MM.1S (cell line): Measurements from ENCODE around the gene SNTA1.

ENCODE experiments used
- EZH2 ChIP-seq: fragments of 300-600 bp; sonication (generic); optimal IDR thresholded peaks from 2 replicates; pipeline ENCODE3; 2017; ENCODE audit warnings: low read depth, mild to moderate bottlenecking, antibody characterized with exemption, low read length, mixed read lengths
- EZH2phosphoT487 ChIP-seq: fragments of 300-600 bp; sonication (generic); IDR thresholded peaks from 2 replicates; pipeline ENCODE4 v1.6.1; 2018; ENCODE audit warnings: antibody characterized with exemption, low read length
- TF ChIP-seq, protein P1 (sequence below): fragments of 300-600 bp; sonication (generic); IDR thresholded peaks from 2 replicates; pipeline ENCODE4 v1.5.1; 2016; ENCODE audit warnings: antibody characterized with exemption, low read length, mixed read lengths

DNA sequence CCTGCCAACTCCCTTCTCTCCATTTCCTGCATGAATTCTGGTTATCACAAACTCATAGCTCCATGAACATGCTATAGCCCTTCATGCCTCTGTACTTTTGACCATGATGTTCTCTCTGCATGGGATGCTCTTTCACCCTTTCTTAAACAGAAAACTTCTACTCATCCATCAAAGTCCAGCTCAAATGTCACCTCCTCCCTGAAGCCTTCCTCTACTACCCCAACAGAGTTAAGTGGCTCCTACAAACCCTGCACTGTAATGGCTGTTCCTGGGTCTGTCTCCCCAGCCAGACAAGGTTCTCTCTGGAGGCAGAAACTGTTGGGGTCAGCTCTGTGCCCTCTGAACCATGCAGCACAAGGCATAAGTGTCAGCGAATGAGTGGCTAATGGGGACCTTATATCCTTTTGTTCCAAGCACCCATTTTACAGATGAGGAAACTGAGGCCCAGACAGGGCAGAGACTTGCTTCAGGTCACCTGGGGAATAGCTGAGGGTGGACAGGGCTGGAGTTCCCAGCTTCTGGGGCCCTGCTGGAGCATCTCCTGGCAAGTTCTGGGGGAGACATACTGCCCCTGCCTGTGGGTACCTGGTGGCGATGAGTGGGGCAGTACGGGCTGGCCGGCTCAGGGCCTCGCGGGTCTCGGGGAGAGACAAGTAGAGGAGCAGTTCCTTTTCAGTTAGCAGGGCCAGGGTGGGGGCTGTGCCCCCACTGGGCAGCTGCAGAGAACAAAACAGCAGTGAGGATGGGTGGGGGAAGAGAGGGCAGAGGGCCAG is 31.7 kb downstream of the SNTA1 start:
- TF ChIP-seq, protein P1, sequence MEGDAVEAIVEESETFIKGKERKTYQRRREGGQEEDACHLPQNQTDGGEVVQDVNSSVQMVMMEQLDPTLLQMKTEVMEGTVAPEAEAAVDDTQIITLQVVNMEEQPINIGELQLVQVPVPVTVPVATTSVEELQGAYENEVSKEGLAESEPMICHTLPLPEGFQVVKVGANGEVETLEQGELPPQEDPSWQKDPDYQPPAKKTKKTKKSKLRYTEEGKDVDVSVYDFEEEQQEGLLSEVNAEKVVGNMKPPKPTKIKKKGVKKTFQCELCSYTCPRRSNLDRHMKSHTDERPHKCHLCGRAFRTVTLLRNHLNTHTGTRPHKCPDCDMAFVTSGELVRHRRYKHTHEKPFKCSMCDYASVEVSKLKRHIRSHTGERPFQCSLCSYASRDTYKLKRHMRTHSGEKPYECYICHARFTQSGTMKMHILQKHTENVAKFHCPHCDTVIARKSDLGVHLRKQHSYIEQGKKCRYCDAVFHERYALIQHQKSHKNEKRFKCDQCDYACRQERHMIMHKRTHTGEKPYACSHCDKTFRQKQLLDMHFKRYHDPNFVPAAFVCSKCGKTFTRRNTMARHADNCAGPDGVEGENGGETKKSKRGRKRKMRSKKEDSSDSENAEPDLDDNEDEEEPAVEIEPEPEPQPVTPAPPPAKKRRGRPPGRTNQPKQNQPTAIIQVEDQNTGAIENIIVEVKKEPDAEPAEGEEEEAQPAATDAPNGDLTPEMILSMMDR, result no peak
- TF ChIP-seq EZH2phosphoT487, result no peak
- no peak for TF ChIP-seq EZH2
